Sigmoid colon (tissue), 7 donors: Measurements from ENCODE around the gene CACNA1C. TPM values are rescaled to one million over a fixed set of nuclear protein-coding genes. Genes with fewer than 3 reads are reported as not detected.

Experiments used
- DNase-seq: peaks from one replicate; pipeline ENCODE4 v3.0.0-alpha.2; 2019
- H3K27ac ChIP-seq, 4 donors: fragments of 200-600 bp; sonication (generic); one replicate each; pipeline ENCODE4 v1.5.1; 2016 to 2019; ENCODE audit warnings: mild to moderate bottlenecking in 1 of 4
- H3K27me3 ChIP-seq, 3 donors: fragments of 200-600 bp; sonication (generic); one replicate each; pipeline ENCODE4 v1.5.1; 2019; ENCODE audit warnings: mild to moderate bottlenecking in 1 of 3
- H3K36me3 ChIP-seq, 4 donors: fragments of 200-600 bp; sonication (generic); one replicate each; pipeline ENCODE4 v1.5.1; 2016 to 2019
- H3K4me1 ChIP-seq, 4 donors: fragments of 200-600 bp; sonication (generic); one replicate each; pipeline ENCODE4 v1.5.1; 2017 to 2019
- H3K4me3 ChIP-seq, 4 donors: fragments of 200-600 bp; sonication (generic); one replicate each; pipeline ENCODE4 v1.5.1; 2017 to 2019; ENCODE audit warnings: mild to moderate bottlenecking in 2 of 4, moderate library complexity in 1 of 4
- H3K9me3 ChIP-seq, 4 donors: fragments of 200-600 bp in 3 of 4; sonication (generic) in 3 of 4; one replicate each; pipeline versions ENCODE4 v1.5.1 to v1.6.1; 2013 to 2019
- EP300 ChIP-seq, 4 donors: sonication (generic); formaldehyde crosslinking; IDR thresholded peaks; one replicate each; pipeline ENCODE4 v1.6.1; 2017; ENCODE audit warnings: antibody characterized with exemption in 4 of 4
- POLR2A ChIP-seq, 2 donors: fragments of 450-650 bp; IDR thresholded peaks; one replicate each; pipeline ENCODE4 v1.6.1; 2016; ENCODE audit warnings: antibody characterized with exemption in 2 of 2, mild to moderate bottlenecking in 2 of 2, moderate library complexity in 2 of 2
- POLR2AphosphoS5 ChIP-seq, 4 donors: sonication (generic); formaldehyde crosslinking; IDR thresholded peaks; one replicate each; pipeline ENCODE4 v1.6.1; 2017; ENCODE audit warnings: antibody characterized with exemption in 4 of 4
- WGBS, 2 donors: extraction: QIAGEN DNeasy Blood & Tissue Kit; methylation state at CpG; one replicate each; pipeline ENCODE4 v1.1.7; 2013; 5-methylcytosine and 5-hydroxymethylcytosine counted together
- intact Hi-C: fragments of 100-400 bp; cut with DNase I; formaldehyde crosslinking; loops from one replicate; pipeline ENCODE4 v1.15.1; 2023
- polyA plus RNA-seq, 3 donors: library from polyadenylated mRNA; stranded (reverse); fragments of 200-250 nt; gene quantifications; one replicate each; pipeline ENCODE4 v1.2.3, GENCODE V29; 2013
- total RNA-seq, 4 donors: library from RNA; depleted of rRNA; stranded (reverse); fragments of >200 nt; gene quantifications; one replicate each; pipeline ENCODE4 v1.1.0, GENCODE V29; 2016
- TF ChIP-seq, protein P1 (sequence below), 4 experiments: fragments of 450-650 bp in 3 of 4; fragments of 200-600 bp in 1 of 4; IDR thresholded peaks; one replicate each; pipeline ENCODE4 v1.5.1; 2016 to 2019; ENCODE audit warnings: antibody characterized with exemption in 4 of 4, mild to moderate bottlenecking in 3 of 4, moderate library complexity in 2 of 4
- donor health status: healthy with polysubstance abuse.
- donor health status: Bipolar disorder and iron deficiency.
- donor health status: healthy.

Gene CACNA1C
- total and polyA plus RNA-seq, 7 donors, result 0.46 to 213 (median 62.0) TPM

DNA sequence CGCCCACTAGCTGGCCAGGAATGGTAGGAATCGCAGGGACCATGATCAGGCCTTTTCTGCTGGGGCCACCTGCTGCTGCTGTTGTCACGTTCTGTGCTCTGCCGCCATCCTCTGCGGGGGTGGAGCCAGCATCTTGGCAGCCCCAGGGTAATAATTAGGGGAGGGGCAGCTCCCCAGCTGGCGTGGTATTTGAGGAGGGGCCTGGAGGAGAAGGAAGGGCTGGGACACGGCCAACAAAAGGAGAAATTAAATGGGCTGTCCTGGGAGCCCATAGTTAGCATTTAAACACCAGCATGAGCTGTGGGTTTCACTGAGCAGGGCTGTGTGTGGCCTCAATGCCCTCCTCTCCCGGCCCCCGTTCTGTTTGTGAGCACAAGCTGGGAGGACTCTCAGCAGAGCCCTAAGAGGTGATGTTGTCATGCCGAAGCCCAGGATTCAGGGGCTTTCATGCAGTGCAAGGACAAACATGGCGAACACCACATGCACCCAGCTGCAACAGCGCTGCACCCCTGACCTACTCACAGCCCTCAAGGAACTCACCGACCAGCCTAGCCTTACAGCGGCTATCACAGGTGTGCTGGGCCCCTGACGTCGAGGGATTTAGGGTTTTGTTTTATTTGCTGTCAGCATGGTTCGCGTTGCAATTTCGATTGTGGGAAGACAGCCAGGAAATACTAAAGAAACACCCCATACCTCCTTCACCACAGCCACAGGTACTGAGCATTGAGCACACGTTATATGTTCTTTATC, 324.3 kb downstream of the CACNA1C start:
- Histone ChIP-seq H3K9me3 (no peaks in the 10 kb centered on the region), H3K27me3 (no peaks in the 10 kb centered on the region), H3K4me3 (no peak overlapping the region), H3K36me3 (no peaks in the 10 kb centered on the region), H3K27ac (peak overlapping the region in 3 of 4 donors; percentile 71 to 90 (median 84)), H3K4me1 (peaks cover 0 to 97% (median 75%) of the 10 kb centered on the region in 4 donors)
- peak; percentile 48 for DNase-seq
- WGBS, 2 donors, result 36 to 65% methylated on average over 20 of the region's 20 CpGs
- TF ChIP-seq, protein P1, sequence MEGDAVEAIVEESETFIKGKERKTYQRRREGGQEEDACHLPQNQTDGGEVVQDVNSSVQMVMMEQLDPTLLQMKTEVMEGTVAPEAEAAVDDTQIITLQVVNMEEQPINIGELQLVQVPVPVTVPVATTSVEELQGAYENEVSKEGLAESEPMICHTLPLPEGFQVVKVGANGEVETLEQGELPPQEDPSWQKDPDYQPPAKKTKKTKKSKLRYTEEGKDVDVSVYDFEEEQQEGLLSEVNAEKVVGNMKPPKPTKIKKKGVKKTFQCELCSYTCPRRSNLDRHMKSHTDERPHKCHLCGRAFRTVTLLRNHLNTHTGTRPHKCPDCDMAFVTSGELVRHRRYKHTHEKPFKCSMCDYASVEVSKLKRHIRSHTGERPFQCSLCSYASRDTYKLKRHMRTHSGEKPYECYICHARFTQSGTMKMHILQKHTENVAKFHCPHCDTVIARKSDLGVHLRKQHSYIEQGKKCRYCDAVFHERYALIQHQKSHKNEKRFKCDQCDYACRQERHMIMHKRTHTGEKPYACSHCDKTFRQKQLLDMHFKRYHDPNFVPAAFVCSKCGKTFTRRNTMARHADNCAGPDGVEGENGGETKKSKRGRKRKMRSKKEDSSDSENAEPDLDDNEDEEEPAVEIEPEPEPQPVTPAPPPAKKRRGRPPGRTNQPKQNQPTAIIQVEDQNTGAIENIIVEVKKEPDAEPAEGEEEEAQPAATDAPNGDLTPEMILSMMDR (IDR thresholded peaks at IDR 0.05), result no peak
- no peak for TF ChIP-seq POLR2AphosphoS5 (IDR thresholded peaks at IDR 0.05)
- no peak for TF ChIP-seq EP300 (IDR thresholded peaks at IDR 0.05)
- no peak for TF ChIP-seq POLR2A (IDR thresholded peaks at IDR 0.05)
- intact Hi-C loops, result loop anchor here (5.0 to 10.0 kb wide), 2 partner anchors 85 to 118 kb away; no protein-coding TSS in a partner anchor

DNA sequence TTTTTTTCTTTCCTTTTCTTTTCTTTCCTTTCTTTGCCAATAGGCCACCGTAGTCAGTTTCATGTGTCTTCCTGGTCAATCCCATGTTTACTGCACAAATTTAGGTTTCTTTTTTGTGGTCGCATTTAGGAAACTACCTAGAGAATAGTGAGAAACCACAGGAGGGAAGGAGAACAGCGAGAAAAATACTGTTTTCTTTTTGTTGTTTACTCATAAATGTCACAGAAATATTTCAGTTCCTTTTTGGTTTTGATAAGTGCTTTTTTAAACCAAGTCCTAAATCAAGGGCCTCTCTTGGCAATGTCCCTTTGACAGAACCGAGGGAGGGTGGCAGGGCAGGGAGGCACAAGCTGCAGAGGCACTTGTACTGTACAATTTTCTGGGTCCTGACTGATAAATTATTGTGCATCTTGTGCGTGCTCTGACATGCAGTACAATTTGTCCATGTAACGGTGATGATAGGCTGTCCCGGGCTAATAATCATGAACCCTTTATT, 326.1 kb downstream of the CACNA1C start:
- Histone ChIP-seq H3K9me3 (no peaks in the 10 kb centered on the region), H3K4me3 (no peak overlapping the region), H3K36me3 (no peaks in the 10 kb centered on the region), H3K27me3 (no peaks in the 10 kb centered on the region), H3K27ac (peak overlapping the region; percentile 7 to 90 (median 78)), H3K4me1 (peaks cover 0 to 97% (median 77%) of the 10 kb centered on the region in 4 donors)
- TF ChIP-seq, protein P1 (IDR thresholded peaks at IDR 0.05), result no peak
- peak in 3 of 4 donors; percentile 4 to 40 (median 38) for TF ChIP-seq POLR2AphosphoS5 (IDR thresholded peaks at IDR 0.05)
- peak in 1 of 4 donors; percentile 27 for TF ChIP-seq EP300 (IDR thresholded peaks at IDR 0.05)
- TF ChIP-seq POLR2A (IDR thresholded peaks at IDR 0.05), result no peak
- intact Hi-C loops, result loop anchor here (5.0 to 10.0 kb wide), 2 partner anchors 87 to 116 kb away; no protein-coding TSS in a partner anchor
- peak; percentile 61 for DNase-seq
- WGBS, 2 donors, result 61 to 88% methylated on average over 7 of the region's 7 CpGs

DNA sequence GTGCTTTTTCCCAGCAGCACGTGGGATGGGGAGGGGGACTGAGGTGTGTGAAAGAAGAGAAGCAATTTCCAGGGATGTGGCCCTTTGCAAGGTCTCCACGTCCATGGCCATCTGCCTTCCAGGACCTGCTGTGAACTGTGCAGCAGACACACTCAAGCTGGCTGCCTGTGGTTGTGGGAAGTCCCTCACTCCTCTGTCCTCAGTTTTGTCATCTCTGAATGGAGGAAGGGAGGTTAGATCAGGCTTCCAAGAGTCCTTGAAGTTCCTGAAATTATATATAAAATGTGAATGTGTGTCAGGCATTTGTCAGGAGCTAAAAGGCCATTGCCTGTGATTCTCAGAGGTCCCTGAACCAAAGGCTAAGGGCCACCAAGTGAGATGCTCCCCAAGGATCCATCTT, 328.2 kb downstream of the CACNA1C start:
- Histone ChIP-seq H3K9me3 (no peaks in the 10 kb centered on the region), H3K27ac (peak overlapping the region in 3 of 4 donors; percentile 83 to 90 (median 84)), H3K36me3 (no peaks in the 10 kb centered on the region), H3K4me3 (no peak overlapping the region), H3K4me1 (peaks cover 0 to 97% (median 81%) of the 10 kb centered on the region in 4 donors), H3K27me3 (no peaks in the 10 kb centered on the region)
- 94 to 97% methylated on average over 2 of the region's 2 CpGs for WGBS, 2 donors
- intact Hi-C loops, result loop anchor here (5.0 kb wide), 2 partner anchors 51 to 201 kb away; no protein-coding TSS in a partner anchor
- TF ChIP-seq POLR2AphosphoS5 (IDR thresholded peaks at IDR 0.05), result no peak
- TF ChIP-seq EP300 (IDR thresholded peaks at IDR 0.05), result no peak
- TF ChIP-seq POLR2A (IDR thresholded peaks at IDR 0.05), result no peak
- TF ChIP-seq, protein P1 (IDR thresholded peaks at IDR 0.05), result no peak
- no peak for DNase-seq

DNA sequence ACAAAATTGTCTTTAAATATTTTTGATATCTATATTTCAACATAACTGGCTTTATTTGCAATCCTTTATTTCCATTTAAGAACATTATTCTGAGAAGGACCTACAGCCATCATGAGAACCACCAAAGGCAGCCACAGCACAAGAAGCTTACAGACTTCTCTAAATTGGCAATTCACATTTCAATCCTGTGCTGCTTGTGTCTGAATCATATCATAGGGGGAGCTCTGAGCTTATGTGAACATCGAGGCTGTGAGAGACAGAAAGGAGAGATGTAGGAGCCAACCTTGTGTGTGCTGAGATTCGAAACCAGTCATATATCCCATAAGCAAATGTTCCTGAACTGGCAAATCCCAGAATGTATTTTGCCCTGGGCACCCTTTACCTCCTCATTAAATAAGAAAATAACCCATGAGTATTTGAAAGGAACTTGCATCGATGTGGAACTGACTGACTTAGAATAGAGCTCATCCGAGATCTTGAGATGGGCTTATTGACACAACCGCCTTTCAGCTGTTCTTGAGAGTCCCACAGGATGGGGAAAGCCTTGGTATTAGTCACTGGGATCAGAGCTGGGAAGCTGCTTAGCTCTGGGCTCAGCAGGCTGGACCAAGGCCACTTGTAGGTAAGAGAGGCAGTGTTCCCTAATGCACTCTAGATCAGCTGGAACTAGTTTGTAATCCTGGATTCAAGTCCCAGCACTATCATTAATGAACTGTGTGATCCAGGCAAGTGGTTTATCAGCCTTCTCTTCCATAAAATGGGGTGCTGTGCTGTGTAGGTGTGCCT, 329.8 kb downstream of the CACNA1C start:
- Histone ChIP-seq H3K27me3 (no peaks in the 10 kb centered on the region), H3K36me3 (no peaks in the 10 kb centered on the region), H3K4me1 (peaks cover 0 to 93% (median 84%) of the 10 kb centered on the region in 4 donors), H3K27ac (peak overlapping the region; percentile 72 to 90 (median 84)), H3K4me3 (no peak overlapping the region), H3K9me3 (no peaks in the 10 kb centered on the region)
- WGBS, 2 donors, result 78 to 88% methylated on average over 5 of the region's 5 CpGs
- no peak for DNase-seq
- TF ChIP-seq POLR2A (IDR thresholded peaks at IDR 0.05) (no peak), EP300 (IDR thresholded peaks at IDR 0.05) (no peak), POLR2AphosphoS5 (IDR thresholded peaks at IDR 0.05) (no peak)
- TF ChIP-seq, protein P1 (IDR thresholded peaks at IDR 0.05), result no peak
- intact Hi-C loops, result loop anchor here (5.0 kb wide), 2 partner anchors 50 to 200 kb away; no protein-coding TSS in a partner anchor
